HEK293T (cell line): ENCODE measurements around the gene REEP6.

Source experiments
- BHLHE40 ChIP-seq: fragments of 450-650 bp; IDR thresholded peaks from 2 replicates; pipeline ENCODE4 v1.6.1; 2016; ENCODE audit warnings: mild to moderate bottlenecking, moderate library complexity, borderline replicate concordance
- CTBP1 ChIP-seq: fragments of 450-650 bp; IDR thresholded peaks from 2 replicates; pipeline ENCODE4 v1.6.1; 2016; ENCODE audit warnings: borderline replicate concordance
- FOXK2 ChIP-seq: fragments of 450-650 bp; IDR thresholded peaks from 2 replicates; pipeline ENCODE4 v1.6.1; 2016; ENCODE audit warnings: mild to moderate bottlenecking
- LEF1 ChIP-seq: fragments of 450-650 bp; IDR thresholded peaks from 2 replicates; pipeline ENCODE4 v1.6.1; 2017; ENCODE audit warnings: mild to moderate bottlenecking, borderline replicate concordance
- SP1 ChIP-seq: fragments of 450-650 bp; IDR thresholded peaks from 2 replicates; pipeline ENCODE4 v1.6.1; 2017
- SUZ12 ChIP-seq: fragments of 450-650 bp; IDR thresholded peaks from 2 replicates; pipeline ENCODE4 v1.6.1; 2016; ENCODE audit warnings: mild to moderate bottlenecking
- ZNF384 ChIP-seq: fragments of 450-650 bp; IDR thresholded peaks from 2 replicates; pipeline ENCODE4 v1.6.1; 2016
- TF ChIP-seq, protein P1 (sequence below): fragments of 450-650 bp; IDR thresholded peaks from 2 replicates; pipeline ENCODE4 v1.6.1; 2016

DNA sequence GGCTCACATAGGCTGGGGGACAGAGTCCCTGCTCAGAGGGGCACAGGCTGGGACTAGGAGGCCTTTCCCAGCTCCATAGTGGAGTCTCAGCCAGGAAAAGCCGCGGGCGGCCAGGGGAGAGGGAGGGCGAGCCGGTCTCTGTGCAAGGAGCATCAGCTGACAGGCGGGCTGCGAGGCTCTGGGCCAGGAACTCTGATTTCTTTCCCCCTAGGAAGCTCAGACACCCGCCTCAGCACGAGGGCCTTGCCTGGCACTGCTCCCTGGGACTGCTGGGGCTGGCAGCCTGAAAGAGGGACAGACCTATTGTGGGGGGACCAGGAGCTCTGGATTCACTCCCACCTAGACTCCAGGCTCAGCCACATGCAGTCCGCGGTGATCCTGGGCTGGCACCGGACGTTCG lies 30.7 kb downstream of the REEP6 start:
- TF ChIP-seq SP1, result no peak
- no peak for TF ChIP-seq SUZ12
- TF ChIP-seq, protein P1, sequence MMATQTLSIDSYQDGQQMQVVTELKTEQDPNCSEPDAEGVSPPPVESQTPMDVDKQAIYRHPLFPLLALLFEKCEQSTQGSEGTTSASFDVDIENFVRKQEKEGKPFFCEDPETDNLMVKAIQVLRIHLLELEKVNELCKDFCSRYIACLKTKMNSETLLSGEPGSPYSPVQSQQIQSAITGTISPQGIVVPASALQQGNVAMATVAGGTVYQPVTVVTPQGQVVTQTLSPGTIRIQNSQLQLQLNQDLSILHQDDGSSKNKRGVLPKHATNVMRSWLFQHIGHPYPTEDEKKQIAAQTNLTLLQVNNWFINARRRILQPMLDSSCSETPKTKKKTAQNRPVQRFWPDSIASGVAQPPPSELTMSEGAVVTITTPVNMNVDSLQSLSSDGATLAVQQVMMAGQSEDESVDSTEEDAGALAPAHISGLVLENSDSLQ, result no peak
- no peak for TF ChIP-seq ZNF384
- no peak for TF ChIP-seq BHLHE40
- no peak for TF ChIP-seq FOXK2
- TF ChIP-seq LEF1, result no peak
- no peak for TF ChIP-seq CTBP1
